GM12878 (cell line): ENCODE results near the gene ZBTB3. TPM values are rescaled to one million over a fixed set of nuclear protein-coding genes. Genes with fewer than 3 reads are reported as not detected.

Source experiments
- ATAC-seq: fragments of 200-7000 bp; cut with Tn5 transposase; 3 replicates; pipeline ENCODE4 v1.9.1; 2020; ENCODE audit warnings: mild to moderate bottlenecking, moderate library complexity
- BruUV-seq: library from RNA; stranded (reverse); fragments of 400-500 nt; replicated peaks from 2 replicates; lab custom pipeline; 2021; lab: Mats Ljungman, UMichigan
- CTCF ChIA-PET: fragments of 300-600 bp; sonication (Branson Sonifier 250); formaldehyde crosslinking; extraction: SDS; loops from one replicate; lab custom pipeline; 2021; ENCODE audit warnings: inconsistent platforms; lab: Yijun Ruan, JAX
- POLR2A ChIA-PET: fragments of 350-600 bp; formaldehyde crosslinking; extraction: SDS; loops from one replicate; lab custom pipeline; 2021; ENCODE audit warnings: inconsistent platforms; lab: Charles Lee
- RAD21 ChIA-PET: fragments of 300-600 bp; sonication (Branson Sonifier 250); formaldehyde crosslinking; loops from one replicate; lab custom pipeline; 2023; ENCODE audit warnings: antibody characterized with exemption; ENCODE audit not compliant: unreplicated experiment; lab: Charles Lee
- SMC1A ChIA-PET: fragments of 300-600 bp; sonication (Branson Sonifier 250); formaldehyde crosslinking; loops from one replicate; lab custom pipeline; 2023; ENCODE audit not compliant: unreplicated experiment, uncharacterized antibody; lab: Charles Lee
- DNase-seq: peaks from one replicate; pipeline ENCODE4 v3.0.0-alpha.2; 2011; ENCODE audit warnings: low read depth, low spot score
- FAIRE-seq: peaks from 3 replicates; lab custom pipeline; 2011; peaks lifted over from hg19 to GRCh38; lab: Jason Lieb, UNC
- H2AFZ ChIP-seq: 2 replicates; pipeline ENCODE4 v1.6.0; 2011; ENCODE audit warnings: low read depth, low read length, control low read depth; ENCODE audit not compliant: control insufficient read depth
- H3K27ac ChIP-seq: 2 replicates; pipeline ENCODE4 v1.5.1; 2011; ENCODE audit warnings: control low read depth; ENCODE audit not compliant: control insufficient read depth, insufficient read depth
- H3K27me3 ChIP-seq, 2 experiments: replicated peaks in 1 of 2; 2 replicates each; pipeline versions ENCODE4 v1.6.0 to v1.6.1; 2011; ENCODE audit warnings: low read length in 1 of 2; ENCODE audit not compliant: control insufficient read depth in 2 of 2, insufficient read depth in 2 of 2
- H3K36me3 ChIP-seq, 2 experiments: 2 replicates each; pipeline ENCODE4 v1.5.1; 2011; ENCODE audit warnings: low read length in 1 of 2; ENCODE audit not compliant: control insufficient read depth in 2 of 2, insufficient read depth in 2 of 2
- H3K4me1 ChIP-seq: 2 replicates; pipeline ENCODE4 v1.6.1; 2011; ENCODE audit warnings: mild to moderate bottlenecking, low read length, moderate library complexity, mixed read lengths; ENCODE audit not compliant: control insufficient read depth, insufficient read depth
- H3K4me2 ChIP-seq: 2 replicates; pipeline ENCODE4 v1.6.0; 2011; ENCODE audit warnings: control low read depth; ENCODE audit not compliant: control insufficient read depth, insufficient read depth
- H3K4me3 ChIP-seq: fragments of 200-600 bp; sonication (generic); 2 replicates; pipeline ENCODE4 v1.5.1; 2016
- H3K79me2 ChIP-seq: 2 replicates; pipeline ENCODE4 v1.6.0; 2011; ENCODE audit warnings: low read length; ENCODE audit not compliant: control insufficient read depth, insufficient read depth
- H3K9ac ChIP-seq: 2 replicates; pipeline ENCODE4 v1.8.0; 2011; ENCODE audit warnings: low read length, control low read depth, mixed read lengths; ENCODE audit not compliant: control insufficient read depth, insufficient read depth
- H3K9me3 ChIP-seq: replicated peaks from 3 replicates; pipeline ENCODE4 v1.5.1; 2011; ENCODE audit warnings: mild to moderate bottlenecking, low read length; ENCODE audit not compliant: control insufficient read depth, insufficient read depth
- H4K20me1 ChIP-seq: 2 replicates; pipeline ENCODE4 v1.6.0; 2011; ENCODE audit not compliant: control insufficient read depth, insufficient read depth
- BCL11A ChIP-seq: IDR thresholded peaks from 2 replicates; pipeline ENCODE4 v1.6.1; 2011; ENCODE audit warnings: low read depth, low read length
- HCFC1 ChIP-seq: fragments of 150-350 bp; IDR thresholded peaks from 2 replicates; pipeline ENCODE4 v1.6.1; 2014; ENCODE audit warnings: low read length
- POLR2AphosphoS5 ChIP-seq: IDR thresholded peaks from 2 replicates; pipeline ENCODE4 v1.6.1; 2011; ENCODE audit warnings: mild to moderate bottlenecking, low read length, inconsistent platforms
- USF2 ChIP-seq: IDR thresholded peaks from 2 replicates; pipeline ENCODE4 v1.6.1; 2011; ENCODE audit warnings: low read depth, low read length, improper control_type of control experiment, borderline replicate concordance
- ZNF217 ChIP-seq: fragments of 450-650 bp; IDR thresholded peaks from 2 replicates; pipeline ENCODE4 v1.6.1; 2017; ENCODE audit warnings: antibody characterized with exemption, mild to moderate bottlenecking
- WGBS: methylation state at CpG from one replicate; pipeline ENCODE4 v1.1.6; 2016; ENCODE audit warnings: low lambda C conversion rate; ENCODE audit not compliant: insufficient replicate concordance, insufficient coverage; ENCODE audit errors: missing lambda C conversion rate; 5-methylcytosine and 5-hydroxymethylcytosine counted together
- in situ Hi-C: fragments of 300-500 bp; cut with MboI; formaldehyde crosslinking; loops from 9 replicates; pipeline ENCODE4 v1.14.3; 2018; ENCODE audit warnings: mixed read lengths
- intact Hi-C: fragments of 100-400 bp; cut with micrococcal nuclease; formaldehyde crosslinking; loops from one replicate; pipeline ENCODE4 v1.14.2; 2022; ENCODE audit not compliant: unreplicated experiment
- polyA plus RNA-seq, 11 experiments: library from polyadenylated mRNA; depleted of rRNA in 4 of 11; unstranded in 6 of 11; stranded (reverse) in 5 of 11; fragments of >200 nt; fragmentation: Nextera tagmentation in 4 of 11; fragmentation: Illumina TruSeq in 1 of 11; extraction: Ambion mirVana in 4 of 11; extraction: Trizol in 1 of 11; gene quantifications; 1 replicate in 1 of 11; 2 replicates in 10 of 11; pipeline versions ENCODE4 v1.2.1 to v1.2.3, GENCODE V29; 2011 to 2016; ENCODE audit warnings: inconsistent platforms in 2 of 11, missing spikeins in 2 of 11, low read depth in 1 of 11
- total RNA-seq, 4 experiments: library from RNA; depleted of rRNA in 3 of 4; stranded (reverse); fragments of >200 nt in 3 of 4; fragmentation: Illumina TruSeq in 1 of 4; extraction: Trizol in 1 of 4; gene quantifications; 2 replicates each; pipeline versions ENCODE4 v1.2.1 to v1.2.3, GENCODE V29; 2013 to 2021

ZBTB3 gene
- total and polyA plus RNA-seq, 10 of the 15 experiments (the other 5 are each of a cell fraction or from before 2014, with no cell fraction given) = 1.4 to 7.7 (median 4.8) TPM

GRCh38 chr11:62721994-62722393, 32.0 kb downstream of the ZBTB3 start:
- Histone ChIP-seq H3K4me2 (no peak overlapping the region), H3K4me1 (no peaks in the 10 kb centered on the region; the same call in 1 of the 2 replicates), H3K9me3 (no peaks in the 10 kb centered on the region), H2AFZ (no peak overlapping the region), H3K9ac (no peak overlapping the region), H3K27ac (no peak overlapping the region), H4K20me1 (peaks cover 11% of the 10 kb centered on the region), H3K79me2 (peaks cover 59% of the 10 kb centered on the region), H3K4me3 (no peak overlapping the region), H3K36me3 (peaks cover 15 to 68% of the 10 kb centered on the region in 2 experiments), H3K27me3 (no peaks in the 10 kb centered on the region)
- ChIA-PET CTCF (interaction anchor here (1.3 to 2.1 kb wide), 2 partner anchors 13 to 64 kb away, joined by 3 to 6 read pairs; no protein-coding TSS in a partner anchor), POLR2A (no interaction called here), SMC1A (no interaction called here), RAD21 (no interaction called here)
- no peak for ATAC-seq
- in situ Hi-C loops = no loop called here
- no peak for DNase-seq
- WGBS = 91% methylated on average over 7 of the region's 7 CpGs
- no peak for FAIRE-seq
- intact Hi-C loops = no loop called here
- TF ChIP-seq POLR2AphosphoS5 = 0 out of 2 replicates have a peak, but pooled peaks have one; percentile 23
- TF ChIP-seq ZNF217 = no peak
- TSS peak; percentile 58 for BruUV-seq

- intact Hi-C loops (no loop called here), in situ Hi-C loops (no loop called here)
- Histone ChIP-seq H3K27me3 (no peaks in the 10 kb centered on the region), H3K79me2 (peaks cover 35% of the 10 kb centered on the region), H3K4me1 (peaks cover 2% of the 10 kb centered on the region), H3K27ac (no peak overlapping the region), H3K9ac (no peak overlapping the region), H3K4me2 (no peak overlapping the region), H3K4me3 (no peak overlapping the region), H2AFZ (no peak overlapping the region), H3K36me3 (peaks cover 33 to 74% of the 10 kb centered on the region in 2 experiments), H3K9me3 (no peaks in the 10 kb centered on the region), H4K20me1 (no peaks in the 10 kb centered on the region; the same call in 1 of the 2 replicates)
- WGBS = 6% methylated on average over 2 of the region's 2 CpGs
- ChIA-PET CTCF (interaction anchor here (0.6 kb wide), 1 partner anchor 113 kb away, joined by 3 read pairs; no protein-coding TSS in a partner anchor), SMC1A (interaction anchor here (1.1 kb wide), 1 partner anchor 8 kb away, joined by 3 read pairs; the partner anchor contains the start of gene HNRNPUL2), RAD21 (no interaction called here), POLR2A (interaction anchor here (0.5 to 1.5 kb wide), 3 partner anchors 14 to 46 kb away, joined by 3 read pairs; no protein-coding TSS in a partner anchor)
- BruUV-seq = no TSS peak
- no peak for ATAC-seq
- TF ChIP-seq HCFC1 (no peak), BCL11A (no peak), USF2 (no peak)
- FAIRE-seq = no peak
- no peak for DNase-seq
These were observed 34.5 kb downstream of the ZBTB3 start for GRCh38 chr11:62719302-62719978.
